ENCODE data around the gene CEP112.

GRCh38 chr17:65855675-65856074, 336.3 kb downstream of the CEP112 start:
- no peak for TF ChIP-seq POLR2AphosphoS5 (IDR thresholded peaks at IDR 0.05; ENCODE audit: borderline replicate concordance, low read depth, low read length)
- no peak for TF ChIP-seq EZH2 (IDR thresholded peaks at IDR 0.05)
- TF ChIP-seq FOXP2 (optimal IDR thresholded peaks at IDR 0.05; ENCODE audit: control extremely low read depth, extremely low read length, insufficient read depth) = no peak

Data from SK-N-MC (cell line).